GM12874 (cell line): Measurements from ENCODE around the gene CUEDC2.

Source experiments
- TF ChIP-seq, protein P1 (sequence below): IDR thresholded peaks from 2 replicates; pipeline ENCODE4 v1.5.1; 2011; ENCODE audit warnings: low read depth, mild to moderate bottlenecking, control low read depth, low read length, moderate library complexity; ENCODE audit not compliant: insufficient read depth

CUEDC2 gene

DNA sequence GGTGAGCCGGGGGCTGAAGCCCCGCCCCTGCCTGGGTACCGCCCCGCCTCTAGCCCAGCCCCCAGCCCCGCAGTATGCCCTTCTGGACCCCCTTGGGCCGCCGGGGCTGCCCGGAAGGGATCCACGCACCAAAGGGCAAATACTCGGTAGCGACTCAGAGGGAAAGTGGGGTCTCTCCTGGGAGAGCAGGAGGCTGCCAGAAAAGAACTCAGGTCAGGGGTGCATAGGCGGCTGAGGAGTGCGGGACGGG, 10.9 kb downstream of the CUEDC2 start:
- TF ChIP-seq, protein P1, sequence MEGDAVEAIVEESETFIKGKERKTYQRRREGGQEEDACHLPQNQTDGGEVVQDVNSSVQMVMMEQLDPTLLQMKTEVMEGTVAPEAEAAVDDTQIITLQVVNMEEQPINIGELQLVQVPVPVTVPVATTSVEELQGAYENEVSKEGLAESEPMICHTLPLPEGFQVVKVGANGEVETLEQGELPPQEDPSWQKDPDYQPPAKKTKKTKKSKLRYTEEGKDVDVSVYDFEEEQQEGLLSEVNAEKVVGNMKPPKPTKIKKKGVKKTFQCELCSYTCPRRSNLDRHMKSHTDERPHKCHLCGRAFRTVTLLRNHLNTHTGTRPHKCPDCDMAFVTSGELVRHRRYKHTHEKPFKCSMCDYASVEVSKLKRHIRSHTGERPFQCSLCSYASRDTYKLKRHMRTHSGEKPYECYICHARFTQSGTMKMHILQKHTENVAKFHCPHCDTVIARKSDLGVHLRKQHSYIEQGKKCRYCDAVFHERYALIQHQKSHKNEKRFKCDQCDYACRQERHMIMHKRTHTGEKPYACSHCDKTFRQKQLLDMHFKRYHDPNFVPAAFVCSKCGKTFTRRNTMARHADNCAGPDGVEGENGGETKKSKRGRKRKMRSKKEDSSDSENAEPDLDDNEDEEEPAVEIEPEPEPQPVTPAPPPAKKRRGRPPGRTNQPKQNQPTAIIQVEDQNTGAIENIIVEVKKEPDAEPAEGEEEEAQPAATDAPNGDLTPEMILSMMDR = no peak

DNA sequence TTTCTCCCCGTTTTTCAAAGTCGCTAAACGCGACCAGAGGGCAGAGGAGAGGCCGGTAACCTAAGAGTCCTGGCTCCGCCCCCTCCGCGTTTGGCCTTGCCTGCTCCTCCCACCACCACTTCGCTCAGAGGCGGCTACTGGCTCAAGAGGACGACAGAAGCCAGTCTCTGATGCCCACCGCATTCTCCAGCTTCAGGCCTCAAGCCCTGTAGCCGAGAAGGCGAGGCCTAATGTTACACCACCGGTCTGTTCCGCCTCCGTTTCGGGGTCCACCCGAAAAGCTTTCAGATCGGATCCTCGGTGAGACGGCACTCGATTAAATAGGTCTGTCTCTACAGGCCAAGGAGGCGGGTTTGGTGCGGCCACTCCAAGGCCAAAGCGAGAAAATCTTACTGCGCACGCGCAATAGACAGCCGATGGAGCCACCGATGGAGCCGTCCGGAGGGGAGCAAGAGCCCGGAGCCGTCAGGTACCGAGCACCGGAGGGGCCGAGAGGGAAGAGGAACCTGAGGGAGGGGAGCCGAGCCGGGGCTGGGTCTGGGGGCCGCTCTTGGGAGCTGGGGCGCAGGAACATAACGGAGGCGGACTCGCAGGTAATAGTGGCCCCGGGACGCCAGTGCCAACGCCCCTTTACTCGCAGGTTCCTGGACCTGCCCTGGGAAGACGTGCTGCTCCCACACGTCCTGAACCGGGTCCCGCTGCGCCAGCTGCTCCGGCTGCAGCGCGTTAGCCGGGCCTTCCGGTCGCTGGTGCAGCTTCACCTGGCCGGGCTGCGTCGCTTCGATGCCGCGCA, 11.5 kb downstream of the CUEDC2 start, which contains the start of gene FBXL15:
Gene FBXL15 (plus strand): TSS at position 123 of the 793 bp plus-strand sequence. CDS start 294 bp downstream, at position 417.
- TF ChIP-seq, protein P1 = no peak

DNA sequence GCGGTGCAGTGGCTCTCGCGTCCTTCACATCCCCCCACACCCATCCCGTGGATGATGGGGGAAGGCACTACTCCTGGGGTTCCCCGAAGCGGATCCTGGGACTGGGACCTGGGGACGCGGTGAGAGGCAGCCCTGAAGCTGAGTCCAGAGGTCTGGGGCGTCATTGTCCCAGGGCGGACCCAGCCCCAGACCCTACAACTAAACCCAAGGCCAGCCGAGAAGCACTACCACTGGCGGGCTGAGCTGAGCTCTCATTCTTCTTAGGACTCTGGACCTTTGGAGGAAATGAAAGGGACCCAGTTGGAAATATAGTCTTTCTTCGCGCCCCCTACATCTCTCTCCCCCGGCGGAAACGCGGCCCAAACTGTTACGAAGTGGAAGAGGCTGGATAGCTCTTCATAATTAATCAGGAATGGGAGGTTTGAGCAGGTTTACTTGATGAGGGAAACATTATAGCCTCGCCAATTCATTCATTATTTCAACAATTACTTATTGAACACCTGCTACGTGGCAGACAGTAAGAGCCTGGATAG, 12.1 kb downstream of the CUEDC2 start:
- TF ChIP-seq, protein P1 = no peak

DNA sequence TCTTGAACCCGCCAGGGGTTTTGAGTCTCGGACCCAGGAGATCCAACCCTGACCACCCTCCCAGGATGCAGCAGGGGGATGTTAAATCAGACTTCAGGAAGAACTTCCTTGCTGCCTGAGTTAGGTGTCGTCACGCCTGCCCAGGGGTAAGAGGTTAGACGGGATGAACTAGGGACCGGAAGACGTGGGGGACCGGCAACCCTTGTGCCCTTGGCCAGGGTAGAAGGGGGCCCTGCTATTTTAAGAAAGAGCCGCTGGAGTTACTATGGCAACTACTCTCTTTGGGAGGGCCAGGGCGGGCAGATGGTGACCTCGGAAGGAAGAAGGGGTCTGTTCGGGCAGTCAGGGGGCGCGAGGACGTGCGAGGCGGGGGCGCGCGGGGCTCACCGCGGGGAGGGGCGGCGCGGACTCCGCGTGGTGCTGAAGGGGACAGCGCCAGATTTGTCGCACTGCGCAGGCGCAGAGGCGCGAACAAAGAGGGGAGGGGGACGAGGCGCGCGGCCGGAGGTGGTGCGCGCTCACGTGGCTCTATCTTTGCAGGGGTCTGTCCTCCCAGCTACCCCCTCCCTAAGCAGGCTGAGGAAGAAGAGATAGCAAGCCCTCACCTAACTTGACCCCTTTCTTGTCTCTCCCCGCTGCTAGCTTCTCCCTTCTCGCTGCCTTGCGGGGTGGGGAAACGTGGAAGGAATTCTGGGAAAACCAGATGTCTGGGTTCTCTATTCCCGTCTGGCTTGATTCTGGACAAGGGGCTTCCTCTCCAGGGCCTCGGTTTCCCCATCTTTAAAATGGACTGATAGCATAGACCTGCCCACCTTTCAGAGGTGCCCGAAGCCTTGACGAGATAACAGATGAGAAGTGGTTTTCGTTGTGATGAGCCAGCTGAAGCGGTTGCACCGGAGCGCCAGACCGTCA, 12.8 kb downstream of the CUEDC2 start:
- TF ChIP-seq, protein P1 = no peak

DNA sequence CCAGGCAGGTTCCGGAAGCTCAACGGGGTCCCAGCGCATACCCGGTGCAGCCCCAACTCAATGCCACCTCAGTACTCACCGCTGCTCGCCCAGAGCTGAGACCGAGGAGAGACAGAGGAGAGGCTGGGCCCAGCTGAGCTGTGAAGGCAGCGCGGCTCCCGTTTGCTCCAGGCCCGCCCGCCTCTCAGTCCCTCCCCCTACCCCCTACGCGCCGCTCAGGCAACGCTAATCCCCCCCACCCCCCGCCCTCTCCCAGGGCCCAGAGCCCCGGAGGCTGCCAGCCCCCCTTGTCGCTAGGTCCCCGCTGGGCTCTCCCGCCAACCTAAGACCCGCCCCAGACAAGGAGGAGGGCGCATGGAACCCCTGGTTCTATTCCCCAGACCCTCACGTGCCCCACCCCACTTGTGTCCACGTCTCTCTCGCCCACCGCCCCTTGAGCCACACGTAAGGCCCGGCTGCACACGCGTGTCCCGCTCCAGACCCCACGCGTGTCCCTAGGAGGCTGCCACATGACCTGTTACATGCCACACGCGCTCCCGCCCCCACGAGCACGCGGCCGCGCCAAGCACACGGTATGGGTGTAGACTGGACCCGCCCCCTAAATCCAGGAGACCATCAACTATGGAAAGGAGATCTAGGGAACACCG, 13.6 kb downstream of the CUEDC2 start, which contains the start of gene PSD:
Gene PSD (minus strand): TSS at position 164 of the 647 bp plus-strand sequence. CDS start 1,747 bp downstream, outside the sequence.
- TF ChIP-seq, protein P1 = no peak

DNA sequence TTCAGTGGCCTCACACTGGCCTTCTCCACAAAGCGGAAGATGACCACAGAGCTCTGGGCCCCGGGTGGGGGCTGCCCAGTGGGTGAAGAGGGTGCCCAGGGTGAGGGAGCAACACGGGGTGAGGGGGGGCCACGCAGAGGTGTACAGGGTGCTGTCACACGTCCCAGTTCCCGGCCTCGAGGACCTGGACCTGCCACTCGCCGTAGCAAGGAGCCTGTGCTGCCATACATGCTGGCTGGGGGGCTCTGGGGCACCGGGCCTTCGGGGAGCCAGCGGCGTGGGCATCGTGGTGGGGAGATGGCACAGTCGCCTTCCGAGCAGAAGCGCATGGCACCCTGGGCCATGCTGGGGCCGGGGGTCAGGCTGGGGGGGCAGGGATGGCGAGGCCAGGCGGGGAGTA, 15.7 kb downstream of the CUEDC2 start:
- TF ChIP-seq, protein P1 = no peak

DNA sequence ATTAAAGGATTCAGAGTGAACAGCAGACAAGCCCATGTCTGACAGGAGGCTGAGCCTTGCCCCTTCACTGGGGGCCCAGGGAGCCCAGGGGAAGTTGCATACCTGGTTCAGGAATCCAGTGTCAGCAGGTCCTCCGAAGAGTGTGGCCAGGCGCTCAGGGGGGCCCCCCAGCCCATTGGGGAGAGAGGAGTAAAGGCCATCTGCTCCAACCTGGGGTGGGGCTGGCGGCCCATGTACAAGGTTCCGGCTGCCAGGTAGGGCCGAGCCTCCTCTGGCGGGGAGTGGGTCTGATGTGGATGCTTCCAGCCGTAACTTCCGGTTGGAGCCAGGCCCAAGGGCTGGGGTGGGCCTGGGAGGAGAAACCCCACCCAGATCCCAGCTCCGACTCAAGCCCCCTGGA, 16.1 kb downstream of the CUEDC2 start:
- TF ChIP-seq, protein P1 = no peak
